IPS-18c (cell line): ENCODE results near the gene CPNE8.

ENCODE experiments used
- H3K4me3 ChIP-seq: 2 replicates; pipeline ENCODE4 v1.7.0; 2013; ENCODE audit warnings: low read depth, mild to moderate bottlenecking, low read length, moderate library complexity; ENCODE audit not compliant: insufficient read depth
- H3K9me3 ChIP-seq: one replicate; pipeline ENCODE4 v1.6.1; 2013; ENCODE audit warnings: mild to moderate bottlenecking, low read length, moderate library complexity; ENCODE audit not compliant: control insufficient read depth, insufficient read depth

CPNE8 gene

GRCh38 chr12:38633511-38633910 lies 271.9 kb downstream of the CPNE8 start:
- no peaks in the 10 kb centered on the region for H3K9me3 ChIP-seq
- H3K4me3 ChIP-seq: no peak overlapping the region

- Histone ChIP-seq H3K9me3 (no peaks in the 10 kb centered on the region), H3K4me3 (no peak overlapping the region)
Measured at GRCh38 chr12:38629064-38629463, 276.3 kb downstream of the CPNE8 start.

- H3K9me3 ChIP-seq: no peaks in the 10 kb centered on the region
- H3K4me3 ChIP-seq: no peak overlapping the region
Measured at GRCh38 chr12:38628288-38628687, 277.1 kb downstream of the CPNE8 start.

- no peaks in the 10 kb centered on the region for H3K9me3 ChIP-seq
- H3K4me3 ChIP-seq: no peak overlapping the region
Measured at GRCh38 chr12:38625306-38625705, 280.1 kb downstream of the CPNE8 start.

GRCh38 chr12:38614171-38614570 lies 291.2 kb downstream of the CPNE8 start:
- no peaks in the 10 kb centered on the region for H3K9me3 ChIP-seq
- no peak overlapping the region for H3K4me3 ChIP-seq

- H3K4me3 ChIP-seq: no peak overlapping the region
- H3K9me3 ChIP-seq: no peaks in the 10 kb centered on the region
Measured at GRCh38 chr12:38610808-38611350, 294.5 kb downstream of the CPNE8 start.

GRCh38 chr12:38607295-38607694 lies 298.1 kb downstream of the CPNE8 start:
- no peak overlapping the region for H3K4me3 ChIP-seq
- no peaks in the 10 kb centered on the region for H3K9me3 ChIP-seq
